ENCODE data around the gene CCT7.
A peak's percentile ranks its signal among the peaks of the same experiment; 100 is the strongest.

CCT7 gene

GRCh38 chr2:73272270-73272669, 38.2 kb downstream of the CCT7 start:
- ChIA-PET CTCF (interaction anchor here (2.1 to 3.7 kb wide), 2 partner anchors 12 to 18 kb away, joined by 6 to 16 read pairs; no protein-coding TSS in a partner anchor), POLR2A (no interaction called here)
- H3K4me3 ChIP-seq (ENCODE audit: low read depth, low read length) = no peak overlapping the region
- TF ChIP-seq CTCF (IDR thresholded peaks at IDR 0.05; ENCODE audit: insufficient read depth, low read length, missing control alignments) = no peak
- no peak for DNase-seq (ENCODE audit: low read depth, low spot score)

- ChIA-PET CTCF (interaction anchor here (3.0 kb wide), 1 partner anchor 10 kb away, joined by 22 read pairs; no protein-coding TSS in a partner anchor), POLR2A (no interaction called here)
- no peak for DNase-seq (ENCODE audit: low read depth, low spot score)
- H3K4me3 ChIP-seq (ENCODE audit: low read depth, low read length) = no peak overlapping the region
- TF ChIP-seq CTCF (IDR thresholded peaks at IDR 0.05; ENCODE audit: insufficient read depth, low read length, missing control alignments) = no peak
Measured at GRCh38 chr2:73279852-73280251, 45.7 kb downstream of the CCT7 start.

GRCh38 chr2:73281244-73281643, 47.1 kb downstream of the CCT7 start:
- no peak for TF ChIP-seq CTCF (IDR thresholded peaks at IDR 0.05; ENCODE audit: insufficient read depth, low read length, missing control alignments)
- H3K4me3 ChIP-seq (ENCODE audit: low read depth, low read length) = no peak overlapping the region
- ChIA-PET POLR2A (no interaction called here), CTCF (interaction anchor here (3.0 kb wide), 1 partner anchor 9 kb away, joined by 22 read pairs; no protein-coding TSS in a partner anchor)
- no peak for DNase-seq (ENCODE audit: low read depth, low spot score)

- H3K4me3 ChIP-seq (ENCODE audit: low read depth, low read length) = peak overlapping the region; percentile 64
- no peak for TF ChIP-seq CTCF (IDR thresholded peaks at IDR 0.05; ENCODE audit: insufficient read depth, low read length, missing control alignments)
- POLR2A ChIA-PET = no interaction called here
- CTCF ChIA-PET = no interaction called here
- DNase-seq (ENCODE audit: low read depth, low spot score) = no peak
Measured at GRCh38 chr2:73282924-73283544, 48.9 kb downstream of the CCT7 start.

- POLR2A ChIA-PET = no interaction called here
- CTCF ChIA-PET = no interaction called here
Measured at GRCh38 chr2:73283545-73284295, 49.6 kb downstream of the CCT7 start.

More at GRCh38 chr2:73283545-73284295, 49.6 kb downstream of the CCT7 start:
- no peak for DNase-seq (ENCODE audit: low read depth, low spot score)
- H3K4me3 ChIP-seq (ENCODE audit: low read depth, low read length) = peak overlapping the region; percentile 64
- no peak for TF ChIP-seq CTCF (IDR thresholded peaks at IDR 0.05; ENCODE audit: insufficient read depth, low read length, missing control alignments)
